ENCODE data around the gene C3orf49. TPM values are rescaled to one million over a fixed set of nuclear protein-coding genes. Genes with fewer than 3 reads are reported as not detected.

The C3orf49 gene
- total RNA-seq, 2 donors from 2014 or later: not detected

DNA sequence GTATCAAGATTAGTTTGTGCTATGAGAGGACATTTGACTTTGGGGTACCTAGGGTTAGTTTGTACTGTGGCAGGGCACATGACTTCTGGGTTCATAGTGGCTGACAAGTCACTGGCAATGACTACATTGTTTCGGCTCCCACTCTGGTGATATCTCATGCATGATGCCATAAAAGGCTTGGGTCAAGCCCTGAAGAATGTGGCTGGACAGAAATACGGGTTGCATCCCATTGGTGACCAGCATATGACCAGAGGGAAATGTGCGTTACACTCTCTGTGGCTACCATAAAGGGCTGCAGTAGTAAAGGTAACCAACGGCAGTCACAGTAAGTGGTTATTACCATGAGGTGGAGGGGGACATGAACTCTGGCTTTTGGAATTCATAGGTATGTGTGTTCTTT lies 26.1 kb downstream of the C3orf49 start:
- DNase-seq (no peak), ATAC-seq (peak; percentile 53 to 55)
- intact Hi-C loops (cut with DNase I): no loop called here

DNA sequence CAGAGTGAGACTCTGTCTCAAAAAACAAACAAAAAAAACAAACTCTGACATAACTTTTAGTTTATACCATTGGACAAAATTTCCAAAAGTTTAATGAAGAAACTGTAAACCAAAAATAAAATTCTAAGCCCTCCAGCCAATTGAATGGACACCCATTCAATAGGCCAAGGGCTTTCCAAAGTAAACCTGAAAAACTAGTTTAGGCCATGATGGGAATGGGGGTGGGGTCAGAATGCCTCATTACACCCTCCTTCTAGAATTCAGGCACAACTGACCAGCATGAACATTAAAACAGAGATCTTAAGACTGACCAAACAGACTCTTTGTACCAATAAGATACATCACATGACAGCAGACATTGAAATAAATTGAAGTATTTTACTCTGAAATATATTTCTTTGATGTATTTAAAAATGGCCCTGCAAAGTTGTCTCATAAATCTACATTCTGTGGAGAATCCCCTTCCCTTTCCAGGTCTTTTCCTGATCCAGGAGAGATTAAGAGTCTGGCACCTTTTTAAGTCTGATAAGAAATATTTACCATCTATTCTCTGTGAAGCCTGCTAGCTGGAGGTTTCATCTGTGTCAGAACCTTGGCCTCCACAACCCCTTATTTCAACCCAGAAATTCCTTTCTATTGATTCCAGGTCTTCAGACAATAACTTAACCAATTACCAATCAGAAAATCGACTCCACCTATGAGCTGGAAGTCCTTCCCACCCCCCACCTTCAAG lies 28.8 kb downstream of the C3orf49 start:
- ATAC-seq: no peak
- intact Hi-C loops (cut with DNase I): no loop called here
- no peak for DNase-seq

DNA sequence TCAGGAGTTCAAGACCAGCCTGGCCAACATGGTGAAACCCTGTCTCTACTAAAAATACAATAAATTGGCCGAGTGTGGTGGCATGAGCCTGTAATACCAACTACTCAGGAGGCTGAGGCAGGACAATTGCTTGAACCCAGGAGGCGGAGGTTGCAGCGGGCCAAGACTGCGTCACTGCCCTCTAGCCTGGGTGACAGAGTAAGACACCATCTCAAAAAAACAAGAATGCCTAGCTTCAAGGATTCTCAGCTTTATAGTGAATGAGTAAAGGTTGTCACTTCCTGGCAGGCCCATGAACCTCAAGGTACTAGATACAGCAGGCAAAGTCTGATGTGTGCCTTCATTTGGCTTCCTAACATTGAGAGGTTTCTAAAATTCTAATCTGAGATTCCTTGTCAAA lies 30.1 kb downstream of the C3orf49 start:
- intact Hi-C loops (cut with DNase I): no loop called here
- no peak for ATAC-seq
- DNase-seq: no peak

DNA sequence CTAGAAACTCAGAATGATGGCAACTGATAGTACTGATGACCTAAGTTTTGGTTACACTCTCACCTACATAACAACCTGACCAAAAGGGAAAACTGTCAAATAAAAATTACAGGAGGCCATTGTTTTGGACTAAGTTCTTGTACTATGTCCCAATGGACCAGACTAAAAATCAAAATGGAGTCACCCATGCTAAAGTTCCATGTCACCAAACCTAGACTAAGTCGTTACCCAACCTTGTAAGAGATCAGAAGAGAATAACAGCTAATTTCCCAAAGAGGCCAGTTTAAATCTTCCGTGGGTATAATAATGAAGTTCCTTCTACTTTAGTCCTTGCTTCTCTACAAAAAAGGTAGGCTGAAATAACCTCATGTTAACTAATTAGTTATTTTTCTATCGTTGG lies 32.2 kb downstream of the C3orf49 start:
- ATAC-seq: no peak
- DNase-seq: no peak
- intact Hi-C loops (cut with DNase I): no loop called here

DNA sequence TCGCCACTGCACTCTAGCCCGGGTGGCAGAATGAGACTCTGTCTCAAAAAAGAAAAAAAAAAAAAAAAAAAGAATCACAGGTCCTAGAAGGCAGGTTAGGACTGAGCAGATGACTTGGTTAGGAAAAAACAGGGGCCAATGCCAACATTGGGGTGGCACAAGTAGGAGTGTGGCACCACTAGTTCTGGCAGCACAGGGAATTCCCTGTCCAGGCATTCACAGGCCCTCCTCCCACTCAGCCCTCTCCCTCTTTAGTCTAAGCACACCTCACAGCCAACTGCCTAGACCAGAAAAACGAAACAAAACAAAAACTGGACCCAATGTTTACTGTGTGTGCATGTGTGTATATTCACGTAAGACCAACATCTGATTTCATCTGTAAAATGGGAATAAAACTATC lies 34.0 kb downstream of the C3orf49 start:
- no peak for ATAC-seq
- intact Hi-C loops (cut with DNase I): no loop called here

DNA sequence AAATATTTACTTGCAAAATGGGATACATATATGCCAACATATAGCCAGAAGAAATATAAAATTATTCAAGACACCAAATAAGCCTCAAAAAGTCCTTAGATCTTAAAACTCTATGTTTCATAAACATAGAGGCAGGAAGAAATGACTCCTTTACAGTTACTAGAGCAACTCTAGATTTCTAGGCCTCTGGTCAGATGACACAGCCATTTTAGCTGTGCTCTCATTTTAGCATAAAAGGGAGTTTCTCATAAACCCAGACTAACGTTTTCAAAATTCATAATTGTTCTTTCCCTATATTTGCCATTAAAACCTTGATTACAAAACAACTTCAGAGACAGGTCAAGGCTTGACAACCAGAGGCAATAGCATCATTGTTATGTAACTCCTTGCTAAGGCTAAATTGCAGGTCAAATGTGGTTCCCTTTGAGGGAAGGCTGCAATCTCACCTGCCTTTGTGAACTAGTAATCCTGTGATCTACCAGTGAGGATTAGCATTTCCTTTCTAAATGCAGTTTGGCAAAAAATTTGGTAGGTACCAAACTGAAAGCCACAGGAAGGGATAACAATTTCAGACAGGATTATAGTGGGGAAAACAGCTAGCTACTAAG lies 36.3 kb downstream of the C3orf49 start:
- intact Hi-C loops (cut with DNase I): no loop called here
- ATAC-seq (no peak), DNase-seq (no peak)

More for the DNA sequence above, 34.0 kb downstream of the C3orf49 start:
- no peak for DNase-seq

DNA sequence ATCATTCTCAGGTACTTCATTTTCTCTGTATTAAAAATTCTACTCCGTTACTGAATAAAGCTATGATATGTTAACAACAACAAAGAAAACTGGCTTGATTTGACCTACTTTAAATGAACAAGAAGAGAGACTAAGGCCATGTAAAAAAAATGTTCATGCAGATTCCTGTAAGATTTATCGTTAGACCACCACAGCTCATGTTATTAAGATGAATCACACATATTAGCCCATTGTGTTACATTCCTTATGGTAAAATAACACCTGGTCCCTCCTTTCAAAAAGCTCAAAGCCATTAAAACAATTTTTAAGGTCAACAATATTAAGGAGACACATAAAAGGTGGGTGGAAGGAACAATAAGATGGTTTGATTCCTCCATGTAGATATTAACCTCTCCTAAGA lies 38.2 kb downstream of the C3orf49 start:
- no peak for ATAC-seq
- no peak for DNase-seq
- intact Hi-C loops (cut with DNase I): no loop called here

DNA sequence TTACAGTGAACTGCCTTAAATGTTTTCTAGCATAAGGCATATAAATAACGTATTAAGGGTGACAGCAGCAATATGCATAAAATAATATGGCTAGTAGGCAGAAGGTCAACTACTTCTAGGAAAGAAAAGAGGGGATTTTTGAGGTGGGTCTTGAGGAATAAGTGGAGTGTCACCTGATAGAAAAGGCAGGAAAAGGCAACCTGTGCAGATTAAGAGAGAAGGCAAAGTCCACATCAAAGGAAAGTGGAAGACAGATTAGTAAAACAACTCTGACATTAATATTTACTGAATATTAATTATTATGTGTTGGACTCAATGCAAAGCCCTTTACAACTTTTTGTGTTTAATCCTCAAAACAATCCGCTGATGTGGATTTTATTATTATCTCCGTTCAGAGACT lies 41.7 kb downstream of the C3orf49 start:
- ATAC-seq: no peak
- no peak for DNase-seq
- intact Hi-C loops (cut with DNase I): no loop called here

DNA sequence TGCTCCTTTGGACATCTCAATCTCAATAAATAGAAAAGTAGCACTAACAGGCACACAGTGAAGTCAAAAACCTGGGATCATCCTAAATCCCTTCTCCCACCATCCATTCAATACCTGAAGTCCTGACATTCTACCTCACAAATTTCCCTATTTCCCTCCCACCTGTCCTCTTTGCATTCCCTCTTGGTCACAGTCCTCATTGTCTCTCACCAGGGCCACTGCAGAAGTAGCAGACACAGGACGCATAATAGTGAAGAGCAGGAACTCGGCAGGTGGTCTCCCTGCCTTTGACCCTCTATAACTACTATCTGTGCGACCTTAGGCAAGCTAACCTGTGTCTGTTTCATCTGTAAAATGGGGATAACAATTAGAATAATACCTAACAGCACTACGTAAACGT lies 42.2 kb downstream of the C3orf49 start:
- no peak for ATAC-seq
- no peak for DNase-seq
- intact Hi-C loops (cut with DNase I): no loop called here

DNA sequence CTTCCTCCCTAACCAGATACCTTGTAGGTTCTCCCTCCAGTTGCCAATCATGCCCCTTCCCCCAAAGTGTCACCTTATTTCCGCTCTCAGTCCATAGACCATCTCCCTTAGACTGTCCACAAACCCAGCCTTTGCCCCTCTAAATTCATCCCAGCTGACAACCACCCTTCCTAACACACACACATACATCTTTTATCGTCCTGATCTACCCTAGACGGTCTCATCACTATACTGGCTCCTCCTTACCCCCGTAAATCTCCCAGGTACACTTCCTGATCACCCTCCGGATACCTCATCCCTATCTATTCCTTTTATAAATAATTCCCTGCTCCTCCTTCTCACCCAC lies 43.7 kb downstream of the C3orf49 start:
- ATAC-seq: no peak
- no peak for DNase-seq
- intact Hi-C loops (cut with DNase I): no loop called here

DNA sequence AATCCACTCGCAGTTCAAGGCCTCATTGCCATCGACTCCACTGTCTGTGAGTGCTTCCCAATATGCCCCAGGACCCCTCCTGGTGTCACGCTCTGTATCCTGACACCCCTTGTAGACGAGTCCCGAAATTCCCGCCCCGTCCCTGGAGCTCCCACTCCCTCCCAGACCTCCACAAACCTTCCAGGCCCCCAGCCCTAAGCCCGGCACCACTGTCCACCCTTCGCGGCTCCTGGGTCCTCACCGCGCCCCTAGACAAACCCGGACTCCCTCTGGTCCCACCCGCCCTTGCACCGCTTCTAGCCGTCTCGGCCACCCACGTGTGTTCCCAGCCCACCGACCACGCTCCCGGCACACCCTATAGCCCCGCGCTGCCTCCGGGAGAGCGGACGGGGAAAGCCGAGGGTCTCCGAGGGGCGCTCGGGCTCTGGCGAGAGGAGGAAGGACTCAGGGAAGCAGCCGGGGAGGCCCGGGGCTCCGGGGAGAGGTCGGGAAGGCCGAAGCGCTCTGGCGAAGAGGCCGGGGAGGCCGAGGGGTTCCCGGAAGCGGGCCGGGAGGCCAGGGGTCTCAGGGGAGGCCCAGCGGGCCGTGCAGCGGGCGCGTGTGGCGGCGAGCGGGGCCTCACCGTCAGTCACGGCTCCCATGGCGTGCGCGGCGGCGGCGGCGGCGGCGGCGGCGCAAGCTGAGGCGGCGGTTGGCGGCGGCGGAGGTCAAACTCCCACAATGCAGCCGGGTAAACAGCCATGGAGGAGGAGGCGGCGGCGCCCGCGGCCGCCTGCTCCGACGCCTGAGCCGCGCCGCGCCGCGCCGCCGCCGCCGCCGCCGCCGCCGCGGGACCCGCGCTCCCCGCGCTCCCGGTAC lies 44.3 kb downstream of the C3orf49 start, which contains the start of the genes ATXN7 and THOC7:
Gene ATXN7 (plus strand): TSS at position 718 of the 858 bp plus-strand sequence. CDS start 48,732 bp downstream, outside the sequence.
Gene THOC7 (minus strand): TSS at position 656 of the 858 bp plus-strand sequence. CDS start 15 bp downstream, at position 641.
- DNase-seq: peak; percentile 79
- intact Hi-C loops (cut with DNase I): no loop called here
- peak; percentile 90 to 91 for ATAC-seq

DNA sequence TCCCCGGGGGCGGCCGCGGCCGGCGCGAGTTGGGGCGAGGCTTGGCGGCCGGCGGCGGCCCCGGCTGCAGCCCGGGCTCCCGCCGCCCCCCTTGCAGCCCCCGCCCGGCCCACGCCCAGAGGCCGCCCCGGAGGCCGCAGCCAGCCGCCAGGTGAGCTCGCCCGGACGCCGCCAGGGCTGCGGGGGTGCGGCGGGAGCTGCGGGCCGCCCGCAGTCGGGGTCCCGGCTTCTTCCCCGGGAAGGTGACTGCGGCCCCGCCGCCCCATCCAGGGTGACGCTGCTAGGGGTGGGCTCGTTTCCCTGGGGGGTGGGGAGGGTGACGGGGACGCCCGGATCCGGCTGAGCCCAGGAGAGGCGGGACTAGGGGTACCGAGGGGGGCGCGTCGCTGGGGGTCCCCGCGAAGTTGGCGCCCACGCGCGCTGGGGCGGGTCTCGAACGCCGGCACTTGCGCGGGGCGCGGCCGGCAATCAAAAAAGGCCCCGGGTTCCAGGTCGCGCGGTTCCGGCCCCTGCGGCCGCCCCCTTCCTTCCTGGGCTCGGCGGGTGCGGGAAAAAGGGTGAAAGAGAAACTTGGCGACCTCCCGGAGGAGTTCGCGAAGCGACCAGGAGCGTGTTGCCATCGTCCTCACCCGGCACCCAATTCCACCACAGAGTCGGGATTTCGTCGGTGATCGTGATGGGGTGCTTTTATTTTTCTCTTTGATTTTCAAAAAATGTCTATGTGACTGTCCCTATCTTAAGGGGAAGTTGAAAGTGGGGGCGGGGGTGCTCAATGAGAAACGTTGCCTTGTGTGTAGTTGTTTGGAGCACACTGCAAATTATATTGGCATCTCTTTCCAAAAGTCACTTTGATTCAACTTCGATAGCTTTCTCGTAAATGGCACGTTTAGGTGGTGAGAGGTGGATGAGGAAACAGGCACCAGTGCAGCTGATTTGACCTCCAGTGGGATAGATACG lies 45.2 kb downstream of the C3orf49 start:
- peak; percentile 46 to 62 for ATAC-seq
- peak; percentile 40 for DNase-seq
- intact Hi-C loops (cut with DNase I): no loop called here

DNA sequence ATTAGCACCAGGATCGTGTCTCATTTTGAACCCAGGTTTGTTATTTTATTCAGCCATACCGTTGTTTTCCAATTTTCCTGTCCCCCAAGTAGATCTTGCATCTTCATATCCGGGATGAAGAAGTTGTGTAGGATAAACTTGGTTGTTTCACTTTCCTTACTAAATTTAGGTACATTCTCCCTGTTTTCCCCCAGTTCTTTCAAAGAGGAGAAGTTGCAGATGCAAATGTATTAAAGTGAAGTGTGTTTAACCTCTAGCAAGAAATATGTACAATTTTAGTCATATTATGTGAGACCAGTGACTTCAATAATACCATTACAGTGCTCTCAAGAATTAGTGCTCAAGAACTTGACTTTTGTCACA lies 45.8 kb downstream of the C3orf49 start:
- ATAC-seq: no peak
- intact Hi-C loops (cut with DNase I): no loop called here
- DNase-seq: no peak

DNA sequence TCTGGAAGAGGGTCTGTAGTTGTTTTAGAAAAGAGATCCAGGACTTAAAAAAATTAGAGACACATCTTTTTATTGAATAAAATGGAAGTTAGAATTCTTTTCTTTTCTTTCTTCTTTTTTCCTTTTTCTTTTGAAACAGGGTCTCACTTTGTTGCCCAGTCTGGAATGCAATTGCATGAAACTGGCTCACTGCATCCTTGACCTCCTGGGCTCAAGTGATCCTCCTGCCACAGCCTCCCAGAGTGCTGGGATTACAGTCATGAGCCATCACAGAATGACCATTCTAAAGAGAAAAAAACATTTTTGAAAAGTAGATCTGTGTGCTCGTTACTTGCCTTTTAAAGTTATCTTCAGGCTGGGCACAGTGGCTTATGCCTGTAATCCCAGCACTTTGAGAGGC lies 48.1 kb downstream of the C3orf49 start:
- DNase-seq (no peak), ATAC-seq (no peak)
- intact Hi-C loops (cut with DNase I): no loop called here

DNA sequence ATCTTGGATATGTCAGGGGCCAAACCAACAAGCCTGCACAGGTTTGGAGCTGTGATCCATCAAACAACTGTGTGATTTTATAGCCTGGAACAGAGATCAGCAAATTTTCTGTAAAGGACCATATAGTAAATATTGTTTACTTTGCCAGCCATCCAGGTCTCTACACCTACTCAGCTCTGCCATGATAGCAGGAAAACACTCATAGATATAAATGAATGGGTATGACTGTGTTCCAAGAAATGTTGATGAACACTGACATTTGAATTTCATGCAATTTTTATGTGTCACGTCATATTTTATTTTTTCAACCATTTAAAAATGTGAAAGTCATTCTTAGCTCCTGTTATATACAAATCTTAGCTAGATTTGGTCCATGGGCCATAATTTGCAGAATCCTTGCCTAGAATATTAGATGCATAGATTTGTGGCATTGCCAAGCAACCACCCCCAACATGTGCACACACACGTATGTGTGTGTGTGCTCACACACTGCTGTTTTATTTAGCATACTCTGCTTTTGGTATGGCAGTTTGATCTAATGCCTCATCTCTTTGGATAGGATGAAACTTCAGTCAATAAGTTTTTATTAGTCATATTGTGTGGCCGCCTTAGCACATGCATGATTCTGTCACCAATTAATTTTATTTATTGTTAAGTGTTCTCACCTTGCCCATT lies 51.0 kb downstream of the C3orf49 start:
- DNase-seq: no peak
- ATAC-seq: no peak
- intact Hi-C loops (cut with DNase I): no loop called here

DNA sequence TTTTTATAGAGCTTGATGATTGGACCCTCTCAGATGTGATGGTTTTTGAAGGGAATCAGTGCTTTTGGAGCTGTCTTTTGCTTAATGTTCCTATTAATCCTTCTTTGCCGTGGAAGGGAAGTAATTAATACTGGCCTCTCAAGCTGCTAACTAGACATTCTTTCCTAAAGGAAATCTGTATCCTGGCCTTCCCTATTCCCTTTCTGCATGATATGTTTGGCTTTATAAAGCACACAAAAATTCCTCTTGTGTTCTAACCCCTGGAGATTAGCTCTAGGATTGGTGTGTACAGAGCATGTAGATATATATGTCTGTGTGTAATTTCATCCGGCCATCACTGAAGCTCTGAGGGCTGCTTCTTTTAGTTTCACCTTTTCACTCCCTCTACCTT lies 51.5 kb downstream of the C3orf49 start:
- no peak for ATAC-seq
- intact Hi-C loops (cut with DNase I): no loop called here
- DNase-seq: no peak

DNA sequence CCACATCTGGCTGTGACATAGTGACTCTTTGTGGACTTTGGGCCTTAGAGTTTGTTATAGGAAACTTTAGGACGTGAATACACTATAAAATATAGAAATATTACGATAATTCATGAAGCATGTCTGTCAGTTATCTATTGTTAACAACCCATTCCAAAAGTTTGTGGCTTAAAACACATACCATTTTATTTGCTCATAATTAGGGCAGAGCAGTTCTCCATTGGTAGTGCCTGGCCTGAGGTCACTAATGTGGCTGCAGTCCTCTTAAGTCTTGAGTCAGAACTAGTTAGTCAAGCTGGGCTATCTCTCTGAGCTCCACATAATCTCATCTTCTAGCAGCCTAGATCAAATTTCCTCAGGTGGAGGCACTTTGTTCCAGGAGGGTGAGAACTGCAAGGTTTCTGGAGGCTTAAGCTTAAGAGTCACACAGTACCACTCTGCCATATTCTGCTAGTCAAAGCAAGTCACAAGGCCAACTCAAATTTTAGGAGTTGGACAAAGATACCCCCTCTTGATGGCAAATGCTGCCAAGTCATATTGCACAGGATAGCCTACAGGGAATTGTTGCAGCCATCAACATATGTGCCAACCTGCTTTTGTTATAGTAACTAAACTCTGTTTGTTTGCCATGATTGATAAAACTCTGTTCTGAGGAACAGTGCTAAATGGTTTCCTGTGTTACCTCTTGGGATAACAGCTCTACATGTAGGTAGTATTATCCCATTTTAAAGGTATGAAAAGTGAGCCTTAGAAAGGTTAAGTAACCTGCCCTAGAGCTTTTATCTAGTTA lies 53.2 kb downstream of the C3orf49 start:
- intact Hi-C loops (cut with DNase I): no loop called here
- DNase-seq (no peak), ATAC-seq (peak in 1 of 2 donors; percentile 38)

DNA sequence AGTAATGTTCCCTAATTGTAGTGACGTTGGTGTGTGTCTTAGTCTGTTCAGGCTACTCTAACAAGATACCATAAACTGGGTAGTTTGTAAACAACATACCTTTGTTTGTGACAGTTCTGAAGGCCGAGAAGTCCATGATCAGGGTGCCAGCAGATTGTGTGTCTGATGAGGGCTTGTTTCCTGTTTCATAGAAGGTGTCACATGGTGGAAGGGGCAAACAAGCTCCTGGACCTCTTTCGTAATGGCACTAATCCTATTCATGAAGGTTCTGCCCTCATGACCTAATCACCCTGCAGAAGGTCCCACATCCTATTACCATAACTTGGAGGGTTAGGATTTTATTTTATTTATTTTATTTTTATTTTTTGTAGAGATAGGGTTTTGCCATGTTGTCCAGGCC lies 55.7 kb downstream of the C3orf49 start:
- ATAC-seq (no peak), DNase-seq (no peak)
- intact Hi-C loops (cut with DNase I): no loop called here
